LNCaP clone FGC (cell line): Measurements from ENCODE around the gene PLEKHM1.
"Not testable (repeated sequence)": the region's sequence is repeated elsewhere in the genome, so short reads cannot be mapped to it uniquely, and the experiment has no call there.

ENCODE experiments used
- DNase-seq: peaks from one replicate; pipeline ENCODE4 v3.0.0-alpha.2; 2011; ENCODE audit warnings: low read depth
- H3K4me3 ChIP-seq: 2 replicates; pipeline ENCODE4 v1.5.1; 2011; ENCODE audit warnings: mild to moderate bottlenecking, low read depth, low read length, control low read depth

PLEKHM1 gene

GRCh38 chr17:45490615-45491433, at the start of gene PLEKHM1:
Gene PLEKHM1 (minus strand): TSS chr17:45490721. CDS start chr17:45482484, 8,237 bp downstream.
- peak; percentile 15 for DNase-seq

GRCh38 chr17:45538168-45538567, 47.6 kb upstream of the PLEKHM1 start:
- DNase-seq, H3K4me3 ChIP-seq: not testable (repeated sequence)

More at GRCh38 chr17:45490615-45491433, at the start of gene PLEKHM1:
- H3K4me3 ChIP-seq: peak within 1 kb of the TSS; percentile 62

GRCh38 chr17:45506072-45506471, 15.6 kb upstream of the PLEKHM1 start:
- not testable (repeated sequence) for DNase-seq, H3K4me3 ChIP-seq

- not testable (repeated sequence) for H3K4me3 ChIP-seq, DNase-seq
These were observed 14.7 kb upstream of the PLEKHM1 start for GRCh38 chr17:45505183-45505582.

- H3K4me3 ChIP-seq: not testable (repeated sequence)
These were observed 10.7 kb upstream of the PLEKHM1 start for GRCh38 chr17:45501092-45501707.

GRCh38 chr17:45500478-45500877, 10.0 kb upstream of the PLEKHM1 start:
- not testable (repeated sequence) for H3K4me3 ChIP-seq, DNase-seq

More at GRCh38 chr17:45501092-45501707, 10.7 kb upstream of the PLEKHM1 start:
- DNase-seq: not testable (repeated sequence)

GRCh38 chr17:45499208-45499607, 8.7 kb upstream of the PLEKHM1 start:
- H3K4me3 ChIP-seq, DNase-seq: not testable (repeated sequence)

- not testable (repeated sequence) for DNase-seq, H3K4me3 ChIP-seq
These were observed 7.9 kb upstream of the PLEKHM1 start for GRCh38 chr17:45498377-45498776.

- H3K4me3 ChIP-seq, DNase-seq: not testable (repeated sequence)
These were observed 6.9 kb upstream of the PLEKHM1 start for GRCh38 chr17:45497449-45497848.

GRCh38 chr17:45496507-45496906, 6.0 kb upstream of the PLEKHM1 start:
- H3K4me3 ChIP-seq, DNase-seq: not testable (repeated sequence)

- H3K4me3 ChIP-seq, DNase-seq: not testable (repeated sequence)
These were observed 4.0 kb upstream of the PLEKHM1 start for GRCh38 chr17:45494556-45494955.

GRCh38 chr17:45492156-45492555, 1.6 kb upstream of the PLEKHM1 start:
- DNase-seq, H3K4me3 ChIP-seq: not testable (repeated sequence)

- DNase-seq: not testable (repeated sequence)
These were observed 323 bp downstream of the PLEKHM1 start for GRCh38 chr17:45490198-45490597.

GRCh38 chr17:45487704-45488103, 2.8 kb downstream of the PLEKHM1 start:
- not testable (repeated sequence) for H3K4me3 ChIP-seq, DNase-seq

More at GRCh38 chr17:45490198-45490597, 323 bp downstream of the PLEKHM1 start:
- peak overlapping the region; percentile 62 for H3K4me3 ChIP-seq

GRCh38 chr17:45483591-45484216, 6.8 kb downstream of the PLEKHM1 start:
- not testable (repeated sequence) for H3K4me3 ChIP-seq, DNase-seq

- H3K4me3 ChIP-seq, DNase-seq: not testable (repeated sequence)
These were observed 7.3 kb downstream of the PLEKHM1 start for GRCh38 chr17:45483177-45483576.

- DNase-seq, H3K4me3 ChIP-seq: not testable (repeated sequence)
These were observed 8.2 kb downstream of the PLEKHM1 start for GRCh38 chr17:45482317-45482716.

- not testable (repeated sequence) for H3K4me3 ChIP-seq, DNase-seq
These were observed 15.1 kb downstream of the PLEKHM1 start for GRCh38 chr17:45475436-45475835.

GRCh38 chr17:45472249-45472648, 18.3 kb downstream of the PLEKHM1 start:
- DNase-seq, H3K4me3 ChIP-seq: not testable (repeated sequence)

- not testable (repeated sequence) for H3K4me3 ChIP-seq, DNase-seq
These were observed 21.3 kb downstream of the PLEKHM1 start for GRCh38 chr17:45469204-45469563.
